ENCODE measurements around the gene UBALD1. TPM values are rescaled to one million over a fixed set of nuclear protein-coding genes. Genes with fewer than 3 reads are reported as not detected.

The UBALD1 gene
- total RNA-seq, 1 donor from 2014 or later: 12.7 TPM

DNA sequence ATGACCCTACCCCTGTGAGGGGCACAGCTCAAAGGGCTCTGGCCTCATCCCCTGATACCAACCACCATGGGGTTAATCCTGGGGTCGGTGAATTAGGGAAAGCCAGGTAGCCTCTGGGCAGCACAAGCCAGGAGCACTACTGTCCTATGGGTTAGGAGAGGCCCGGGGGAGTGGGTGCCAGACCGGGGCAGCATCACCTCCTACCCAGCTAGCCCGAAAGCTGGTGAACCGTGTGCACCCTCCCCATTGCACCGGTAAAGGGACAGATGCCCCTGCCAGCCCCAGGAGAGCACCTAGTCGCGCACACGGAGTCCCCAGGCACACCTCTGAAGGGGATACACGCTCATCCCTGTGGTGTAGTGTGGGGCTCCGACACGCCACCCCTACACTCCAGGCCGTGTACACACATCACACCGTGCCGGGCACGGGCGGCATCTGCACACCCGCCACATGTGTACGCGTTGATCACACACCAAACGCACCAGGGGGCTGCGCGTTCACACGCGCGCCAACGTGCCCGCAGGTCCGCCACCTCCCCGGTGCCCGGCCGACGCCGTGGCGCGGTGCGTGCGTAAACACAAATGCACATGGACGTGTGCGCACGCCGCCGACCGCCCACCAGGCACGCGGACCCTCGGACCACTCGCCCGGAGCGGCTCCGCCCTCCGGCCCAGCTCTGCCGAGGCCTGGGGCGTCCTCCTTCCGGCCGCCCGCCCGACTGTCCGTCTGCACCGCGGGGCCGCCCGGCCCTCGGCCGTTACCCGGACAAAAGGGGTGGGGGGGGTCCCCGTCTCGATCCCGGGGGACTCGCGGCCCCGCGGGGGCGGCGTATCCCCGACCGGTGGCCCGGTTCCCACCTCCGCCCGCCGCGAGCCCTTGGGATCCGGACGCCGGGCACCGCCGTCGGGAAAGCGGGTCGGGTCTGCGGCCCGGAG lies 785 bp downstream of the UBALD1 start:
- no peak for ATAC-seq

DNA sequence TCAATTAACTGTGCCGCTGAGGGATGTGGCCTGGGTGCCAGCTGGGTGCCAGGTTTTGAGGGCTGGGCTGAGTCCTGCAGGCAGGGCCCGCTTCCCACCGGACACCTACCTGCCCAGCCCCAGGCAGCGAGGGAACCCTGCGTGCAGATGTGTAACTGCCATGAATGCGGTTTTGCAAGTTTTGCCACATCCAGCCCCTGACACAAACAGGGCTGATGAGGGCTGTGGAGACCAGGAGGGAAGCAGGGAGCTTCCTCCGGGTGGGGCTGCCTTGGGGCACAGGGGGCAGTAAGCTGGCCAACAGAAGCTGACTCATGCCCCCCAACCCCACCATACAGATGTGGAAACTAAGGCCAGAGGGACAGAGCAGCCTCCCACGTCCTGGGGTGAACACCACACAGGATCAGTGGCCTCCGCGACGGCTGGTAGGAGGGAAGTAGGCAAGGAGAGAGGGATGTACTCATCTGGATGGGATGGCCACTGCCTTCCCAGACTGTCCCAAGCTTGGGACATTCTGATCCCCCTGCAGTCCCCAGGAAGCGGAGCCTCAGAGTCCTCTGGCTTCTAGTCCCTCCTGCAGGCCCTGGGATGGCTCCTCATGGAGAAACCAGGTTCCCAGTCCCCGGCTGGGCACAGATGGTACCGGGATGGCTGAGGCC lies 1.6 kb downstream of the UBALD1 start:
- peak; percentile 16 for ATAC-seq

DNA sequence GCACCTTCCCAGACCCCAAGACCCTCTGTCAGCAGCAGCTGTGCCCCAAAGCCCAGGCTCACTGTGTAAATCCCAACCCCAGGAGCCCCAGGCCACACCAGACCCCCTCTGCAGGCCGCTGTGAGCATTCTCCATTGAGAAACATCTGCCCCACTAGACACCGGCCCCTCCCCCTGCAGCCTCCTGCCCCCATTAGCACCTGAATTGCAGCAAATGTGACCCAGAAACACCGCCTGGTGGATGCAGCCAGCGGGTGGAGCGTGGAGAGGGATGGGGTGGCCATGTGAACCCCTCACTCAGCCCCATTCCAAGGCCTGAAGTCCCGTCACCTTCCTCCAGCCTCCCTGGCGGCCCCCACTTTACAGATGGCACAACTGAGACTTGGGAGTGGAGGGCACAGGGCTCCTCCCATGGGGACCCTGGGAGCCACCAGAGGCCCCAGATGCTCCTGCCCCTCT lies 2.2 kb downstream of the UBALD1 start:
- ATAC-seq: no peak

DNA sequence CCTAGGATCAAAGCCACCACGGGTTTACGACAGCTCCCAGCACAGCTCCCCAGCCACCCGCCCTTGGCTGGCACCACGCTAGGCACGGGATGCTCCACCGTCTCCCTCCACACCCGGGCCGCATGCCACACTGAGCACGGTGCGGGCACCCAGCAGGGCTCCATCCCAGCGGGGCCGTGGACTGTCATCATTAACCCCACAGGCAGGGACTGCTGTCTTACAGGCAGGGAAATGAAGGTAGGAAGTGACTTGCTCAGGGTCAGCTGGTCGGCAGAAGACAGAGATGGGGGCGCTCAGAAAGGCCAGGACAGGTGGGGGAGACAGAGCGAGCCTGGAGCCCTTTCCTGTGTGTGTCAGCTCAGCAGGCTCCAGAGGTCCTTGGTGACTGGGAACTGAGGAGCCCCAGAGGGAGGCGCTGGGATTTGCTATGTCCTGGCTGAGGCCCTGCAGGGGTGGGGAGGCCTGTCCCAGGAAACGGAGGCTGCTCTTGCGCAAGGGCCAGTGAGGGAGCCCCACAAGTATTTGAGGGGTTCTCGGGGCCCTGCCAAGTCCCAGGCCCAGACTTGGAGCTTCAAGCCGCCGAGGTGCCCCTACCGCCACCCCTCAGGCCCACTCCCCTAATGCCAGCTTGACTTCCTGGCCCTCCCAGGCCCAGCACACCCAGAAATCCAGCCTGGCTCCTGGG lies 3.2 kb downstream of the UBALD1 start:
- ATAC-seq: no peak

DNA sequence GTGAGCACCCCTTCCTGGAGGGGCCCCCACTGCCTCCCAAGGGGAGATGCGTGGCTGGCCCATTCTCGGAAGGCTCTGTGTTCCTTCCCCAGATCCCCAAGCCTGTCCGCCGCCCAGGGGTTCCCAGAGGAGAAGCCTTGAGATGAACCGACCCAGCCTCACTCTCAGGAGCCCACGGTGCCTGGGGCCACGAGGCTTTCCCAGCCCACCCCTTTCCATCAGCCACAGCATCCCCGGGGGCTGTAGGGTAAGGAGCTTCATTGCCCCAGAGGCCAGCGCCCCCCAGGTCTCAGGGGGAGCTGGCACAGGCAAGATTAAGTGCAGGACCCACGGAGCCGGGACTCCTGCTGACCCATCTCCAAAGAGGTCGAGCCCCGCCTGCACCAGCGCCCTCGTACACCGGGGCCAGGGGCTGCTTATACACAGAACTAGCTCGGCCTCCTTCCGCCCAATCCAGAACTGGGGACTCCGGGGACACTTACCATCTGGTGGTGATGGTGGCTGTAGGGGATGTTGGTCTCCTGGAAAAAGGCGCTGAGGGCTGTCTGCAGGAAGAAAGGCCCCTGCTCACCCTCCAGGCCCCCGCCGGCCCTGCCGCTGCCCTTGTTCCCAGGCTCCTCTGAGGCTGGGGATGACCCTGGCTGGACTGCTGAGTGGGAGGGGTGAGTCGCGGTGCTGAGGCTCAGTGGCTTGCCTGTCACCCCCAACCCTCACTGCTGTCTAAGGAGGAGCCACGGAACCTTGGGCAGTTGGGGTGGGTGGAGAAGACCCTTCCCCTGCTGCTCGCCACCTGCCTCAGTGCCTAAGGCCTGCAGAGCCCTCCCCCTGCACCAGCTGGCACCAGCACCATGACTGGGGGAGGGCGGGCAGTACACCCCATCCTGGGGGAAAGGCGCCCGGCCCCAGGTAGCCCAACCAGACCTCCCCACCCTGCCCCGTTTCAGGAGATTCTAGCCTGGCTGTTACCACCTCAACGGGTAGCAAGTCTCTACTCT lies 4.4 kb downstream of the UBALD1 start:
- no peak for ATAC-seq

DNA sequence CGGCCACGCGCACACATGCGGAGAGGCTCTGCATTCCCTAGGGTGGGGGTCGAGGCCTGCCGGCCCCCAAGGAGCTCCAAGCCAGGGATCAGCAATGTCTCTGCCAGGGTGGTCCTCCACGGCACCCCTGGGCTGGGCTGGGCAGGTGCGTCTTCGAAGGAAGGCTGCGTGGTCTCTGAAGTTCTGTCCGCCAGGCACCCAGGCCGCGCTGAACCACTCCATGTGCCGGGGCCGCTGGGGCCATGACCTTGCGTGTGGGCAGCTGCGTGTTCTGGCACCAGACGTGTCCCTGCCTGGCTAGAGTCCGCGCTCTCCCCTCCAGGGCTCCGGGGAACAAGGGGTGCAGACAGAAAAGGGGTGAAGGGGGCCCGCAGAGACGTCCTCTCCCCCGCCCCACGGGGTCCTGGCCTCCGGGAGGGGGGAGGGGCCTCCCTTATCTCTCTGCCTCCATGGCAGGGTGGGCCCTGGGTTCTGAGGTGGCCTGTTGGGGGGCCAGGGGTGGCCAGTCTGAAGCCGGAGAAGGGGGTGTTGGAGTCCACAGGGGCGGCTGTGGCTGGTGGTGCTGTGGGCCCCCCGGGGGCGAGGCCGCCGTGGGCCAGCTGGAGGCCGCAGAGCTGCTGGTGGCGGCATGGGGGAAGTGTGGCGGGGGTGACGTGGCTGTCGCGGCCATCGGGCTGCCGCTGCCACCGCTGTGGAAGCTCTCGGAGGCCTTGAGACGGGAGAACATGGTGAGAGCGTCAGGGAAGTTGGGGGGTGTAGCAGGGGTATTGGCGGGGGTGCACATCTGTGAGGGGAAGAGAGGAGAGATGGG lies 5.3 kb downstream of the UBALD1 start:
- ATAC-seq: no peak

DNA sequence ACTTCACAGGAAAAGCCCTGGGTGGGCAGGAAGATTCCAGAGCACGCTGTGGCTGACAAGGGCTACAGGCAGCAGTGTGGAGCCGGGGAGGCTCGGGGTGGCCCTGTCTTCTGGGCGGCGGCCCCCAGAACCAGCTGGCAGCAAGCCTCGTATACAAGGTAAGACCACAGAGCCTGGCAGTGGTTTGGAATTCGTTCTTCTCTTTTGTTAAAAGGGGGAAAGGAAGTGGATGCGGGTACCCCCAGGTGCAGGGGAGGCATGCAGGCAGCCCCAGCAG lies 6.0 kb downstream of the UBALD1 start:
- no peak for ATAC-seq

DNA sequence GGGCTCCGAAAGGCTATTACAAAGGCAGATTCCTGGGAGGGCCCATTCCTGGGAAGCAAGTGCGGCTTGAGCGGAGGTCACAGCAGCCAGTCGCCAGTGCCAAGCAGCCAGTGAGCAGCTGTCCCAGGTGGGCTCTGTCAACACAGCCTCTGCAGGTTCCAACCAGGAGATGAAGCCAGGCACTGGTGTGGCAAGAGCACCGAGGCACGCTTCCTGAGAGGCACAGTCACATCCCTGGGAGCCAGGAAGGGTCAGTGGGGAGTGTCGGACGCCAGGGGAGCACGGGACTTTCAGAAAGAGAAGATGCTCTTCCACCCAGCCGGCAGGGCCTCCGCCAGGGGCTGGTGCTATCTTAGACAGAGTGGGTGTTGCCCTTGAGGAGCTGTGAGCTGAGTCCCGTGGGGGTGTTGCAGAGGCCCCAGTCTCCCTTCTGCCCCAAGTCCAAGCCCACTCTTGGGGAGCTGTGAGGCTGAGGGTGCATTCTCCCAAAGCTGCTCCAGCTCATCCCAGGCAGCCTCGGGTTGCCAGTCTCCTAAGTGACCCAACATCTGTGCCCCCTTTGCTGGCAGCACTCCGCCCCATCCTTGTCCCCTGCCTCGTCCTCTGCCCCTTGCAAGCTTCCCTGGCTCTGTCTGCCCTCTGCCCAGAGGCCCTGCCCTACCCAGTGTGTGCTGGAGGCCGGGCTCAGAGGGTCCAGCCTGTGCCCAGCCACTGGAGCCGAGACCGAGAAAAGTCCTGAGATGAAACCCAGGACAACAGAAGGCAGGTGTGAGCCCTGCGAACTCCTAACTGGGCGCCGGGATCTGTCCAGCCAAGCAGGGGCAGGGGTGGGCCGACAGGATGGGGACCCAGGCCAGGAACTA lies 6.6 kb downstream of the UBALD1 start:
- ATAC-seq: no peak

DNA sequence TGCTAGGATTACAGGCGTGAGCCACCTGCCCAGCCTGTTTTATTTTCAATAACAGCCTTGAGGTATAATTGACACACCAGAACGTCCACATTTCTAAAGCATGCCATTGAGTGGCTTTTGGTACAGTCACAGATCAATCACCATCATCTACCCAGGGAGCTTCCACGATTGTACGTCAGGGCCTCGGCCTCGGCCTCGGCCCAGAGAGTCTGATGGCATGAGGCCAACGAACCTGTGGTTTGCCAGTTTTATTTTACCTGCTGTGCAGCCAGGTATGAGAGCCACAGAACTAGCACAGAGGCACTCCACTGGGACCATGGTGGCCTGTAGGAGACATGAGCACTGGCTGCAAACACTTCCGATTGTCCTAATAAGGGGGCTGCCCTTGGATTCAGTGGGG lies 8.3 kb downstream of the UBALD1 start:
- no peak for ATAC-seq

DNA sequence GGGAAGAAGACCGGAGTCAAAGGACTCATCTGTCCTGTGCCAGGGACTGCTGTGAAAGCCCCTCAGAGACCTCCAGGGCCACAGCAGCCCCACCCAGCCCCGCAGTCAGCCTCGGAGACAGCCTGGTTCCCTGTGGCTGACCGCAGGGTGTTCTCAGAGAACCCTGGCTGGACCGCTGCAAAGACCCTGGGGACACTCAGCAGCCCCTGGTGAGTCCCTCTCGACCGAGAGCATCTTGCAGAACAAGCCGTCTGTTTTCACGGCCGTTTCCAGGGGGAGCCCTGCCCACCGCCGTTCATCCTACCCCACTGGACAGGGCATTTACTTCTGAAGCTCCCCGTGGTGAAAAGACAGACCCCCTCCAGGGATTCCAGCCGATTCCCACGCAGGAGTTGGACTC lies 10.3 kb downstream of the UBALD1 start:
- ATAC-seq: no peak

DNA sequence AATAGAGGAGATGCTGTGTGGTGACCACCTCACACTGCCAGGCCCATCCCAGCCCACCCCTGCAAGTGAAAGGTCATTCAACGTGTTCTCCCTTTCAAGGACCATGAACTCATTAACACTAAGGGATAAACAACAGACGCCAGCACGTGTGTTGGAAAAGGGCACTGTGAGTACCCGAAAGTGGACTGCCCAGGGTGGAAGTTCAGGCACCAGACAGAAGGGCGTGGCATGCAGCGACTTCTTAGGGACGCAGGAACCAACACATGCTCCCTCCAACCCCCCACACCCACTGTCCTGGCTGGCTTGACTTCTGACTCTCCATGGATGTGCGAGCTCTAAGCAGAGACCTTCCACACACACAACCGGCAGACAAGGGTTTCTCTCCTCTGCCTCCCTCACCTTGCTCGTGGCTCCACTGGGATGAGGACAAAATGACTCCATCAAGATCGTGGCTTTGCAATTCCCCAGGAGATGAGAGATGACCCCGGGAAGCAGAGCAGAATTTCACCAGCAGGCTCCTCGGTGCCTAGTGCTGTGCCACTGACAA lies 11.0 kb downstream of the UBALD1 start:
- ATAC-seq: no peak

DNA sequence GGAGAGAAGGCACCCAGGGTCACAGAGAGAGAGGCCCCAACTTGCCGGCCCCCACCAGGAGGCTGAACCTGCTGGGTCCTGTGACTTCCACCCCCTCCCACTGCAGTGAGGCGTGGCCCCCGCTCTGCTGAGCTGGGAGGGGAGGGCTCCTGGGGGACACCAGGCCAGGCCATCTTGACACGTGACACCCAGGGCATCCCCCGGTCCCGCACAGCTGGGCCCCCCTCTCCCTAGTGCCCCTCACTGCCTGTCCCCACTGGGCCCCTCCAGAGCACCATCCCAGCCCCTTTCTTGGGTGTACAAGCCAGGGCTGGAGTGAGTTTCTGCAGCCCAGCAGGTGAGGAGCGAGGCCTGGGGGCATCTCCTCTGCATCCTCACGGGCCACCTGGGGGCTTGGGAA lies 12.4 kb downstream of the UBALD1 start:
- ATAC-seq: peak; percentile 12

DNA sequence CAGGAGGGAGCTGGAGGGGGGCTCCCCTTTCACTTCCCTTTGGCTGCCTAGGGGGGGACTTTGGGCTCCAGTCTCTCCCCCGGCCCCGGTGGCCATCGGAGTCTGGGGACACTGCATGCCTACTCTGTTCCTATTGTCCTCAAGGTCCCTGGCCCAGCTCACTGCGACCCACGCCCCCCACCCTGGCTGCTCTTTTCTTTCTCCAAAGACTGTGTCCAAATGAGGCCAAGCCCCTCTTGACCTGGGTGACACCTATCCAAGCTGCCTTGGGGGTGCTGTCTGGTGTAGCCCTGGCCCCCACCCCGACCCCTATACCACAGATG lies 12.9 kb downstream of the UBALD1 start:
- ATAC-seq: no peak

DNA sequence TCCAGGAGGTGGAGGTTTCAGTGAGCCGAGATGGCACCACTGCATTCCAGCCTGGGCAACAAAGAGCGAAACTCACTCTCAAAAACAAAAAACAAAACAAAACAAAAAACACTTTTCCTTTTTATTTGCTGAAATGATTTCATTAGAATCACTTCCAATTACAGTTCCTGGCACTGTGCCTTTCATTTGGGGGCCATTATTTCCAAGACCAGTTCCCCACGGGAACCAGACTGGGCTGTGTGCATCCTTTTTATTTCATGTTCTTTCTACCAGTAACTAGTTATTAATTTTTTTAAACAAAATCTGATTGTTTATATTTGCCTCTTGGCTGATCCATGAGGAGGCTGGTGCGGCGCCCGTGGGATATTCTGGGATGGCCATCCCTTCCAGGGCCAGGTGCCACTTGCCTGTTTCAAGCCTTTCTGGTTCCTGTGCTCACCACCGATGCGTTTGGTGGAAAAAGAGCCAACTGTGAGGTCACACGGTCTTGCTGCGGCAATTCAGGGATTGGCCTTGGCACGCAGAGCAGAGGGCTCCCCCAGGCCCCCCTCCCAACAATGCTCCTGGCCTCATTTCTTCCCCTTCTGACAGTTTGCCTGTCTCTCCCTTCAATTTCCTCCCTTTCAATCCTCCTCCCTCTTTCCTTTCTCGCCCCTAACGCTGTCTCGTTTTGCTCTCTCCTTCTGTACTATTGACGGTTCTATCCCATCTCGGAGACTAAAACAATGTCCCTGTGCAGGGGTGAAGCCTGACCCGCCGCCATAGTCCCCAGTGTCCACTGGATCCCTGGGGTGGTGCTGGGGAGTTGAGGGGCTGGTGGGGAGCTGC lies 13.4 kb downstream of the UBALD1 start:
- ATAC-seq: no peak

DNA sequence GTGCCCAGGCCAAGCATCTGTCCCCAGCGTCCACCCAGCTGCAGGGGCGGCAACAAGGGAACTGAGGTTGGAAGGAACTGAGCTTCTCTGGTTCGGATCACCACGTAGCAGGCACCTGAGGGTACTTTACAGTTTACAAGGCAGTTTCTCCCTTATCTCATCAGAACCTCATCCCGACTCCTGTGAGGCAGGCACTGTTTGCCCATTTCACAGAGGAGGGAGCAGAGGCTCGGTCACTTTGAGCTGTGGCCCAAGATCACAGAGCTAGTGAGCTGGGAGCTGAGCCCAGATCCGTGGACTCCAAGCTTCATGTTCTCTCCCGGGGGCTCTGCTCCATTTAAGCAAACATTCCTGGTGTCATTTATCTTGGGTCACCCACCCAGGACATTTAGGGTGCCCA lies 15.1 kb downstream of the UBALD1 start:
- ATAC-seq: no peak

DNA sequence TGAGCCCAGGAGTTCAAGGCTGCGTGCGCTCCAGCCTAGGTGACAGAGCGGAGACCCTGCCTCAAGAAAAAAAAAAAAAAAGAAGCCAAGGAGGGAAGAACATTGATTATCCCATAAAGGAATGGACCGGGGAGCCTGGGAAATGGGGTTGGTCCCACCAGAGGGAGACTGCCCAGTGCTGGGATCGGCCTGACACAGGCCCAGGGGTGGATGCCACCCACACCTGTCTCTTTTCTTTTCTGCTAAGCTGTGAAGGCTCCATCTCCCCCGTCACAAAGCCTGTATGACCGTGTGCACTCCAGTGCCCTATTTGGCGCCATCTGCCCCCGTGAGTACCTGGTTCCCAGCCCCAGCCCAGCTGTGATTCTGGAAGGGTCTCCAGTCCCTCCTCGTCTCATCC lies 15.7 kb downstream of the UBALD1 start:
- ATAC-seq: no peak

DNA sequence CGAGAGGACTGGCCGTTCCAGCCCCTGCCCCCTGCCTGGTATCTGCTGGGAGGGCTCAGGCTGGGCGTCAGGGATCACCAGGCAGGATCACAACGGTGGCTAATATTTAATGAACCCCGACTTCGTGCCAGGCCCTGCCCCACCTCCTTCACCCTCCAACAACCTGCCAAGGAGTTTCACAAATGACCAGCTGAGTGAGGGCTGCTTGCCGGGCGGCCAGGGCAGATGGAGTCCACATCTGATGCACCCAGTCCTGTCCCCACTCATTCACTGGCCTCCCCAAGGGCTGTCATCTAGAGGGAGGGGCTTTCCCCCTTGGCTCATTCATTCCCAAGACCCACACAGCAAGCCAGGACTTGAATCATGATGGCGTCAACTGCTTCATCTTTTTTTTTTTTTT lies 17.5 kb downstream of the UBALD1 start:
- peak; percentile 33 for ATAC-seq

DNA sequence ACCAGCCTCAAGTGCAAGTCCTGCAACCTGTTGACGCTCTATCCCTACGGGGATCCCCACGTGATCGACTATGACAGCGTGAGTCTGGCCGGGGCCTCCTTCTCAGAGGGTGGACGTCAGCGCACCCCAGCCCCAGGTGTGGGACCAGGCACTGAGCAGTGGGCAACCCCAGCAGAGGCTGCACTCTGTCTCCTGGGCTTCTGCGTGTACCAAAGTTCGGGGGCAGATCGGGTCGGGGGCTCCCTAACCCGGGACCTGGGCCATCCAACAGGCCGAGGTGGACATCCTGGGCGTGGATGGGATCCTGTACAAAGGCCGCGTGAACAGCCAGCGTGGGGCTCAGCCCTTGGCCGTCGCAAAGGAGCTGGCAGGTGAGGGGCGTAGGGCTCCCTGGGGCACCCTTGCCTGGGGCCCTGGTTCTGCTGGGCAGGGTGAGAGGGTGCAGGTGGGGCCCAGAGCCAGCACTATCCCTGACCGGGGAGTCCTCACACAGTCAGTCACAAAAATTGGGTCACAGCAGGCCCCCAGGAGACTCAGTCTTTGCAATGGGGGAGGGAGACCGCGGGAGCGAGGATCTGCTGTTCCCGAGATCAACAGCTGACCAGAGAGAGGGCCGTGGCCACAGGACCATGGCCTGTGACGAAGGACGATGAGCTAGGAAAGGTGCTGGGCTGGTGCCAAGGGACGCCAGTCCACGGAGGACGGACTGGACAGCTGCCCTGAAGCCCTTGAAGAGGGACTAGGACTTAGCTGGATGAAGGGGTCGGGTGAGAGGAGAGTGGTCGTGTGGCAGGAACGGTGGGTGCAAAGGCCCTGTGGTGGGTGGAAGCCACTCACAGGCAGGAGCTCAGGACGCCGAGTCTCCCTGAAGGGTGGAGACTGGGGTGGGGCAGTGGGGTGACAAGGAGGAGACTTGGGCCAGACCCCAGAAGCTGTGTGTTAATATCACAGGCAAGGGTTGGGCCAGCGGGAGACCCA lies 20.0 kb downstream of the UBALD1 start:
- no peak for ATAC-seq
